HG03521 (cell line): ENCODE measurements around the gene ATF5.

Experiments
- ATAC-seq: cut with Tn5 transposase; IDR thresholded peaks from one replicate; pipeline ENCODE4 v1.9.1; 2021; ENCODE audit warnings: mild to moderate bottlenecking, moderate library complexity; ENCODE audit not compliant: unreplicated experiment

ATF5 gene

GRCh38 chr19:49894879-49895565 is 34.0 kb upstream of the ATF5 start:
- ATAC-seq: no peak

DNA sequence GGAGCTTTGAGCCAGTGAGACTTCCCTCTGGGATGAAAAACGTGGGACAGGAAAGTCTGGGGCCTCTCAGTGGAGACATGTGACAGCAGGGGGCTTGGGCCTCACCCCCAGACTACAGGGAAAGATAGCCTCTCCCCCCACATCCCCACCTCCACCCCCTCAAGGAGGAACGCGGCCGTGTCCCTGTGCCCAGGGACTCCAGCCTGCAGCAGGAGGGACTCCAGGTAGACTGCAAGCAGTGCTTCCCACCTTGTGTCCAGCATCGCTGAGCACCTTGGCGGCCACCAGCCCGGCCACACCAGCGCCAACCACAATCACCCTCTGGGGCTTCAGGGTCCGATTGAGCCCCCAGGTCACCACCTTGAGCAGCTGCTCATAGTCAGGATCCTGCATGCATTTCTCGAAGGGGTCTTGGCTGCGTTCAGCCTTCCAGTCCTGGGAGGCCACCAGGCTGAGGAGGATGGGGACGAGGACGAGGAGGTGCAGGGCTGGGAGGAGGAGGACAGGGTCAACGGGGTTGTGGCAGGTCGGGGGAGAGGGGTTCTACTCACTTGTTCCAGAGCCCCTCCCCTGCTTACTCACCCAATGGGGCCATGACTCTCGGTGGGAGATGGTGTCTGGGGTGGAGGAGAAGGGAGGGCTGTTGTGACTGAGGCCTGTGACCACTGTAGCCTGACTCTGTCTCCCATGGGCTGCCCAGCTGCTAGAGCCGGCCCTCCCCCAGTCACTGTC is 33.3 kb upstream of the ATF5 start:
- ATAC-seq: no peak

GRCh38 chr19:49896863-49897621 is 32.0 kb upstream of the ATF5 start, which contains the start of gene IL4I1:
Gene IL4I1 (minus strand): TSS chr19:49896887. CDS start chr19:49896160, 727 bp downstream.
- no peak for ATAC-seq

GRCh38 chr19:49904136-49904535 is 24.9 kb upstream of the ATF5 start:
- ATAC-seq: no peak

GRCh38 chr19:49906879-49907564 is 22.0 kb upstream of the ATF5 start:
- no peak for ATAC-seq

GRCh38 chr19:49907745-49908446 is 21.1 kb upstream of the ATF5 start:
- ATAC-seq: no peak

GRCh38 chr19:49908480-49909420 is 20.3 kb upstream of the ATF5 start:
- ATAC-seq: no peak

GRCh38 chr19:49910179-49910578 is 18.8 kb upstream of the ATF5 start:
- no peak for ATAC-seq

GRCh38 chr19:49911381-49912145 is 17.4 kb upstream of the ATF5 start:
- no peak for ATAC-seq

GRCh38 chr19:49912965-49913685 is 15.9 kb upstream of the ATF5 start:
- no peak for ATAC-seq

GRCh38 chr19:49913720-49914119 is 15.3 kb upstream of the ATF5 start:
- no peak for ATAC-seq

GRCh38 chr19:49915271-49915670 is 13.7 kb upstream of the ATF5 start:
- ATAC-seq: no peak

DNA sequence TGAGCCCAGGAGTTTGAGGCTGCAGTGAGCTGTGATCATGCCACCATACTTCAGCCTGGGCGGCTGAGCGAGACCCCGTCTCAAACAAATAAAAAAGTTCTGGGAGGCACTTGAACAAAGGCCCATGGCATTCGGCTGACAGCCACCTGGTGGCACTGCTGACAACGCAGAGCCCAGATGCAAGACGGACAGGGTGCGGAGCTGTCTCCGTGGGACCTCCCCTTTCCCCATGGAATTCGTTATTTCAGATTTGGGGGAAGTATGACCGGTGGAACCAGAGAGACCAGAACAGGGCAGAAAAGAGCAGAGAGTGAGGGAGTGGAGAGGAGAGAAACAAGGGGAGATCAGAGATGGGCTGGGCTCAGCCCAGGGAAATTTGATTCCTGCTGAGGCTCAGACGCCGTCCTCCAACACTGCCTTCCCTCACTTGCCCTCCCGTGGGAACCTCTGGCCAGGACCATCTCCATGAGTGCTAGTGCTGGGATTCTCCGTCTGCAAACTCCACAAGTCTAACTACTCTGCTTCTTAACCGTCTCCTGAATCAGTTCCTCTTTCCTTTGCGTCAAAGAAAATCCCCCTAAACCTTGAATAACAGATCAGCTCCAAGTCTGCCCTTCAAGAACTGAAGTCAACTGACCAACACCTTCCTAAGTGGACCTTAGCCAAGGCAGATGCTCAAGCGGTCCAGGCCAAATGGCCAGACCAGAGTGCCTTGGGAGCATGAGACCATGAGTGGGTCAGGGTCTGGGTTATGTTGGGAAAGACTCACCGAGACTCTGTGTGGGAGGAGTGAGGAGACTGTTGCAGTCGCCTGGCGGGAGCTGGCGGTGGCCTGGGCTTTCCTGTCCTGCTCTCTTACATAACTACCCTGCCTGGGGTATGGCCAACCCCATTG is 11.9 kb upstream of the ATF5 start:
- no peak for ATAC-seq

DNA sequence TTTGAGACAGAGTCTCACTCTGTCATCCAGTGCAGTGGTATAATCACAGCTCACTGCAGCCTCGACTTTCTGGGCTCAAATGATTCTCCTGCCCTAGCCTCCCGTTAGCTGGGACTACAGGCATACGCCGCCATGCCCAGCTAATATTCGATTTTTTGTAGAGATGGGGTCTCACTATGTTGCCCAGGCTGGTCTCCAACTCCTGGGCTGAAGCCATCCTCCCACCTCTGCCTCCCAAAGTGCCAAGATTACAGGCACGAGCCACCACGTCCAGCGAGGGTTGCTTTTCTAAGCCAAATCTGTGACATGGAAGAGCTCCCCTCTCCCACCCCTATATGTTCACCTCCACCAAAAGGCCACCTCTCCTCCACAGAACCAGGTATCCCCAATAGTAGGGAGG is 10.9 kb upstream of the ATF5 start:
- no peak for ATAC-seq

DNA sequence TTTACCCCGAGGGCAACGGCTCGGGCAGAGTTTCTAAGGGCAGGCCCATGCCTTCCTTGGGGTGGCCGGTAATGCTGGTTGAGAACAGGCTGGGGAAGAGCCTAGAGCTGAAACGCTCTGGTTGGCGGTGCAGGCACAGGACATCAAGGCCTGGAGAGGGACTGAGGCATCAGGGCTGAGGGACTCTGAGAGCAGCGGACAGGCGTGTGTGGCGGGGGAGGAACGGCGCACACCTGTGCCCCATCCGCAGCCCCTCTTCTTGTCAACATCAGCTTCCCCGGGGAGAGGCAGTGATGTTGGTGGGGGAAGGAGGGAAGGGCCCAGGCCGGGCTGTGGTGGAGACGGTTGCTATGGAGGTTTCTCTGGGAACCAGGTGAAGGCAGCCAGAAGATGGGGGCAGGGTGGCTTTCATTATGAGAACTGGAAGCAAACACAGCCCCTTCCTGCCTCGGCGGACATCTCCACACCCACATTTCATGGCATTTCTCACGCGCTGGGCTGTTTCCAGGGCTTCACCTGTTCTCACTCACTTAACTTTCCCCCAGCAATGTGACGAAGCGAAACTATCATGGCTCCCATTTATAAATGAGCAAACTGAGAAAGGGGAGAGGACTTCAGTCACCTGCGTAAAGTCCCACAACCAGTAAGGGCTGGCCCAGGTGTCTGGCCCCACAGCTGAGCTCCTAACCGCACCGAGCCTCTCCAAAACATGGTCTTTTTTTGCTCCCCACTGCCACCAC is 8.2 kb upstream of the ATF5 start:
- ATAC-seq: no peak
